Measurements from ENCODE around the gene MRPL54.

The MRPL54 gene

GRCh38 chr19:3768748-3769099, 6.2 kb downstream of the MRPL54 start:
- DNase-seq (ENCODE audit: low read depth): no peak
- H3K4me3 ChIP-seq (ENCODE audit: control insufficient read depth, low read depth, low read length): no peak overlapping the region
- no peak for TF ChIP-seq CTCF (conservative IDR thresholded peaks at IDR 0.05; ENCODE audit: control insufficient read depth, insufficient read depth, low read depth, low read length)

DNA sequence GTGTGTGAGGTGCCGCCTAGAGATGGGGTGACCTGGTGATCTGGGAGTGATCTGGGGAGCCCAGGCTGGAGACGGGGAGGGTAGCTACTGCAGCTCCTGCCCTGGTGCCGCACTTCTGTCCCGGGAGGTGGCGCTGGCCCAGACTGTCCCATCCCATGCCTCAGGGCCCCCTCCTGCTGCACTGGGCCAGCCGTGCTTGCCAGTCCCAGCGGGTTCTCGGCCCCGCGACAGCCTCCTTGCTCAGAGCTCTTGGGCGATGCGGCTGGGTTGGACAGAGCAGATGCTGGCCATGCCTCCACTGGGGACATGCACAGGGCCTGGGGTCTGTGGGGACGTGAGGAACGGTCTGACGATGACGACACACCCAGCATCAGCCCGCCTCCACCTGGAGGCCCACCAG, 7.0 kb downstream of the MRPL54 start:
- DNase-seq (ENCODE audit: low read depth): no peak
- no peak overlapping the region for H3K4me3 ChIP-seq (ENCODE audit: control insufficient read depth, low read depth, low read length)
- TF ChIP-seq CTCF (conservative IDR thresholded peaks at IDR 0.05; ENCODE audit: control insufficient read depth, insufficient read depth, low read depth, low read length): no peak

DNA sequence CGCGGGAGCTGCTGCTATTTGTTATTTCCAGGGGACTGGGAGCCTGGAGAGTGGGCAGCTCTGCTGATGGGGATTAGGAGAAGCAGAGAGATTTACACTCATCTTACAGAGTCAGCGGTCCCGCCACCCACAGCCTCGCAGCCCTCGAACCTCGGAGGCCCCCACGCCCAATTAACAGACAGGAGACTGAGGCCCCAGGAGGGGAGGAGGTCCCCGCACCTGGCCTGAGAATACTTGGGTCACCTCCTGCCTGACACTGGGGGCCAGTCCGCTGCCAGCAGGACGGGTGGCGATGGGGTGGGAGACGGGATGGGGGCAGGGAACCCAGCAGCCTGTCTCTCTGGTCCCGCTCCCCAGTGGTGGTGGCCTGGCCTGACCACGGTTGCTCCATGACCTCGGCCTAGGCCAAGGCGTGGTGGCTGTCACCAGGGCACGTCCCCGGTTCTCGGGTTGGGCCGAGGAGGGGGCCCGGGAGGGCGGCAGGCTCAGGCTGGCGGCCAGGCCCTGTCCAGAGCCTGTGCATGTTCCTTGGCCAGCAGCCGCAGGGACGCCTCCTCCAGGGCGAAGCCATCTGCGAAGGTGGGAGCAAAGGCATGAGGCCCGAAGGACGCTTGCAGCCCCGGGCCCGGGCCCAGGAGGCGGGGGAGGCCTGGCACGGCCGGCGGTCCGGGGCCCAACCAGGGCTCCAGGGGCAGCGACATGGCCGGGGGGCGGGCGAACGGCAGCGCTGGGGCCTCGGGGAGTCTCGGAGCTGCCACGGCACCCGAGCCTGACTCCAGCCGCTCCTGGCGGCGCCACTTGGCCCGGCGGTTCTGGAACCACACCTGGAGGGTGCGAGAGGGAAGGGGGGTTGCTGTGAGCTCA, 7.9 kb downstream of the MRPL54 start:
- TF ChIP-seq CTCF (conservative IDR thresholded peaks at IDR 0.05; ENCODE audit: control insufficient read depth, insufficient read depth, low read depth, low read length): no peak
- no peak overlapping the region for H3K4me3 ChIP-seq (ENCODE audit: control insufficient read depth, low read depth, low read length)
- DNase-seq (ENCODE audit: low read depth): no peak

DNA sequence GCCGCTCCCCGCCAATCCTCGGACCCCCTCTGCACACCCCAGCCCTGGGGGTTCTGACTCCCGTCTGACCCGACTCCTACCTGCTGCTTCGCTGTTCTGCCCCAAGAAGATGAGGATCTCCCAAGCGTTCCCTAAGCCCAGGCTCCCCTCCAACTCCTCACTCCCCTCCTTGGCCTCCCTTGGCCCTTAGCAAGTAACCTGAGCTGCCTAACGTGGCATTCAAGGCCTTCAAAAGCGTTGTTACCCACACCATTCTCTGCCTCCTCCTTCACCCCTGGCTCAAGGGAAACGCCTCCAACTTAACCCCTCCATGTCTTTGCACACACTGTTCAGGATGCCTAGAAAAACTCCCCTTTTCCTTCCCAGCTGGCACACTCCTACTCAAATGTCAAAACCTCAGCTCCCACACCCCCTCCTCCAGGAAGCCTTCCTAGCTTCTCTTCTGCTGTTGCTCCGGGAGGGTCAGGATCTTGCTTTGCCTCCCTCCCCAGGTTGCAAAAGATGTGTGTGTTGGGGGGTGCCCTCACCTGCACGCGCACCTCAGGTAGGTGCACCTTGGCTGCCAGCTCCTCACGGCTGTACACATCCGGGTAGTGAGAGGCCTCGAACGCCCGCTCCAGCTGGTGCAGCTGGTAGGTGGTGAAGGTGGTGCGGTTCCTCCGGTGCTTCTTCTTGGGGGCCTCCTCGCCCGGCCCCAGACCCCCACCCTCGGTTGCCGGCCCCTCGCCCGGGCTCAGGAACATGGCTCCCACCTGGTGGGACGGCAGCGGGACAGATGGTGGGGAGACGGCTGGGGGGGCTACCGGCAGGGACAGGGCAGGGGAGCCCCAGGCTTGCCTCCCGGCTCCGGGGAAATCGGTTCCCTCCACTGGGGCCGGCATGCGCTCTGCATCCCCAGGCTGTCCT, 8.8 kb downstream of the MRPL54 start:
- no peak for DNase-seq (ENCODE audit: low read depth)

GRCh38 chr19:3771906-3772455, 9.5 kb downstream of the MRPL54 start, which contains the start of gene RAX2:
Gene RAX2 (minus strand): TSS chr19:3772228. CDS start chr19:3771742, 486 bp downstream.
- TF ChIP-seq CTCF (conservative IDR thresholded peaks at IDR 0.05; ENCODE audit: control insufficient read depth, insufficient read depth, low read depth, low read length): no peak
- no peak within 1 kb of the TSS for H3K4me3 ChIP-seq (ENCODE audit: control insufficient read depth, low read depth, low read length)
- DNase-seq (ENCODE audit: low read depth): no peak

More for the DNA sequence above, 8.8 kb downstream of the MRPL54 start:
- TF ChIP-seq CTCF (conservative IDR thresholded peaks at IDR 0.05; ENCODE audit: control insufficient read depth, insufficient read depth, low read depth, low read length): no peak
- H3K4me3 ChIP-seq (ENCODE audit: control insufficient read depth, low read depth, low read length): no peak overlapping the region

DNA sequence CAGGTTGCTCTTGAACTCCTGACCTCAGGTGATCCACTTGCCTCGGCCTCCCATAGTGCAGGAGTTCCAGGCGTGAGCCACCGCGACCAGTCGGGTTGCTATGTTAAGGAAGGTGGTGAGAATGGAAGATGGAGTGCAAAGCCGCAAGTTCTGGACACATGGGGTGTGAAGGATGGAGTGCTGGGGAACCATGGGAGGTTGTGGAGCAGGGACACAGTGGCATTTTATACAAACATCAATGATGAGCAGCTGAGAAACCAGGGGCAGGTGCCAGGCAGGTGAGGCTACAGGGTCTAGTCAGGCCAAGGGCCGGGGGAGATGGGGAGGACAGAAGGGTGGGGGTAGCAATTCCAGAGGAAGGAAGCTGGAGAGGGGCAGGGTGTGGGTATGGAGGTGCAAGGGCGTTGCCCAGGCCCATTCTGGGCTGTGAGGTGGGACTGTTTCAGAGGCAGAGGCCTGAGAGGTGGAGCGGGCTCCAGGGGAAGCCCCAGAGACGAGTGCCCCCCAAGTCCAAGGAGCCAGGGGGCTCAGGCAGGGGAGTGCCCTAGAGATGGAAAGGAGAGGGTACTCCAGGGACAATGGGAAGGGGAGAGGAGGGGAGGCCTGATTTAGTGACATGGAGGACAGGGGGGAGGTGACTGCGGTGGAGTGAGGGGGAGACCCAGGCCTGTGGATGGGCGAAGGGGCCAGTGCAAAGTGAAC, 11.5 kb downstream of the MRPL54 start:
- no peak overlapping the region for H3K4me3 ChIP-seq (ENCODE audit: control insufficient read depth, low read depth, low read length)
- DNase-seq (ENCODE audit: low read depth): no peak
- no peak for TF ChIP-seq CTCF (conservative IDR thresholded peaks at IDR 0.05; ENCODE audit: control insufficient read depth, insufficient read depth, low read depth, low read length)
